K562 (cell line): Measurements from ENCODE around the gene FOLR2. TPM values are rescaled to one million over a fixed set of nuclear protein-coding genes. Genes with fewer than 3 reads are reported as not detected.

Experiments used
- ATAC-seq: fragments of 200-7000 bp; cut with Tn5 transposase; 3 replicates; pipeline ENCODE4 v1.9.1; 2020; ENCODE audit warnings: moderate library complexity
- BruUV-seq: library from RNA; stranded (reverse); fragments of 400-500 nt; replicated peaks from 2 replicates; lab custom pipeline; 2021; lab: Mats Ljungman, UMichigan
- CTCF ChIA-PET: fragments of 300-600 bp; formaldehyde crosslinking; extraction: SDS; loops from one replicate; lab custom pipeline; 2021; ENCODE audit warnings: low intra/inter-chr PET ratio; lab: Yijun Ruan, JAX
- POLR2A ChIA-PET: fragments of 300-600, 350-650 bp; sonication (Branson Sonifier 250); formaldehyde crosslinking; extraction: SDS; loops from one replicate; lab custom pipeline; 2021; ENCODE audit warnings: antibody characterized with exemption, inconsistent platforms; lab: Yijun Ruan, JAX
- DNase-seq, 4 experiments: peaks; one replicate each; pipeline versions ENCODE4 v3.0.0 to v3.0.0-alpha.2; 2011 to 2018; ENCODE audit warnings: low spot score in 3 of 4, mixed read lengths in 3 of 4; ENCODE audit errors: extremely low read depth in 1 of 4
- FAIRE-seq: peaks from 2 replicates; lab custom pipeline; 2011; peaks lifted over from hg19 to GRCh38; lab: Jason Lieb, UNC
- H2AFZ ChIP-seq: 2 replicates; pipeline ENCODE4 v1.6.0; 2011; ENCODE audit warnings: low read depth, low read length, control low read depth, inconsistent platforms
- H3K27ac ChIP-seq: fragments of 200-600 bp; 3 replicates; pipeline ENCODE4 v1.8.0; 2011; ENCODE audit warnings: low read depth, mild to moderate bottlenecking, control low read depth, inconsistent platforms, low read length, moderate library complexity, mixed read lengths; ENCODE audit errors: extremely low read depth
- H3K27me3 ChIP-seq, 2 experiments: fragments of 300-600 bp in 1 of 2; 2 replicates in 1 of 2; 3 replicates in 1 of 2; pipeline versions ENCODE4 v1.6.0 to v1.8.0; 2011; ENCODE audit warnings: inconsistent platforms in 2 of 2, low read length in 2 of 2, mild to moderate bottlenecking in 1 of 2, mixed read lengths in 1 of 2, moderate library complexity in 1 of 2; ENCODE audit not compliant: control insufficient read depth in 2 of 2, insufficient read depth in 2 of 2
- H3K36me3 ChIP-seq: fragments of 300-600 bp; 3 replicates; pipeline ENCODE4 v1.8.0; 2011; ENCODE audit warnings: mild to moderate bottlenecking, low read length, inconsistent platforms; ENCODE audit not compliant: control insufficient read depth, insufficient read depth
- H3K4me1 ChIP-seq, 2 experiments: fragments of 200-600 bp in 1 of 2; replicated peaks in 1 of 2; 2 replicates in 1 of 2; 3 replicates in 1 of 2; pipeline versions ENCODE4 v1.5.1 to v1.8.0; 2011; ENCODE audit warnings: inconsistent platforms in 2 of 2, low read length in 2 of 2, mild to moderate bottlenecking in 1 of 2, mixed read lengths in 1 of 2, moderate library complexity in 1 of 2; ENCODE audit not compliant: control insufficient read depth in 2 of 2, insufficient read depth in 2 of 2
- H3K4me2 ChIP-seq: 2 replicates; pipeline ENCODE4 v1.6.1; 2011; ENCODE audit warnings: low read length, control low read depth, inconsistent platforms, mixed read lengths; ENCODE audit not compliant: insufficient read depth
- H3K4me3 ChIP-seq: fragments of 200-600 bp; sonication (generic), shearing (Covaris generic); 2 replicates; pipeline ENCODE4 v1.5.1; 2016; ENCODE audit warnings: control low read depth, inconsistent platforms
- H3K79me2 ChIP-seq: fragments of 200-600 bp; 3 replicates; pipeline ENCODE4 v1.8.0; 2011; ENCODE audit warnings: low read length, inconsistent platforms; ENCODE audit not compliant: control insufficient read depth, insufficient read depth
- H3K9ac ChIP-seq, 2 experiments: 2 replicates each; pipeline versions ENCODE4 v1.6.0 to v1.6.1; 2011; ENCODE audit warnings: low read depth in 2 of 2, low read length in 2 of 2, control low read depth in 1 of 2, inconsistent platforms in 1 of 2, mild to moderate bottlenecking in 1 of 2, mixed read lengths in 1 of 2; ENCODE audit not compliant: insufficient read depth in 1 of 2
- H3K9me1 ChIP-seq: one replicate; pipeline ENCODE4 v1.6.0; 2011; ENCODE audit warnings: inconsistent platforms, mild to moderate bottlenecking, low read length, moderate library complexity; ENCODE audit not compliant: control insufficient read depth, insufficient read depth
- H3K9me3 ChIP-seq: replicated peaks from 2 replicates; pipeline ENCODE4 v1.5.1; 2011; ENCODE audit warnings: low read depth, low read length, inconsistent platforms; ENCODE audit not compliant: control insufficient read depth, insufficient read depth
- H4K20me1 ChIP-seq: replicated peaks from 2 replicates; pipeline ENCODE4 v1.6.1; 2011; ENCODE audit warnings: low read length, inconsistent platforms, mixed read lengths; ENCODE audit not compliant: control insufficient read depth, insufficient read depth
- C11orf30 ChIP-seq: fragments of 450-650 bp; IDR thresholded peaks from 2 replicates; pipeline ENCODE4 v1.6.1; 2016; ENCODE audit warnings: low read depth, mild to moderate bottlenecking
- FOXK1 ChIP-seq: sonication (generic); formaldehyde crosslinking; IDR thresholded peaks from 2 replicates; pipeline ENCODE4 v1.8.0; 2022; ENCODE audit warnings: missing genetic modification reagents, mild to moderate bottlenecking, borderline replicate concordance
- NEUROD1 ChIP-seq: fragments of 150-350 bp; IDR thresholded peaks from 2 replicates; pipeline ENCODE4 v1.6.1; 2014; ENCODE audit warnings: borderline replicate concordance, low read length, low read depth; ENCODE audit not compliant: partially characterized antibody
- TARDBP ChIP-seq: fragments of 450-650 bp; IDR thresholded peaks from 2 replicates; pipeline ENCODE4 v1.6.1; 2016
- THRAP3 ChIP-seq: fragments of 450-650 bp; IDR thresholded peaks from 2 replicates; pipeline ENCODE4 v1.6.1; 2016; ENCODE audit warnings: mild to moderate bottlenecking, inconsistent platforms, borderline replicate concordance
- ZNF217 ChIP-seq: sonication (generic); formaldehyde crosslinking; IDR thresholded peaks from 2 replicates; pipeline ENCODE4 v1.8.0; 2022; ENCODE audit warnings: mild to moderate bottlenecking, missing genetic modification reagents
- WGBS: fragments of 100-300 bp; shearing (Covaris generic); methylation state at CpG from one replicate; pipeline ENCODE4 v1.1.6; 2016; ENCODE audit warnings: low coverage, mixed read lengths; ENCODE audit not compliant: insufficient coverage; ENCODE audit errors: missing lambda C conversion rate; 5-methylcytosine and 5-hydroxymethylcytosine counted together
- in situ Hi-C: fragments of 300-500 bp; cut with MboI; formaldehyde crosslinking; loops from 4 replicates; pipeline ENCODE4 v1.15.0; 2018; ENCODE audit warnings: inconsistent platforms, mixed read lengths
- intact Hi-C: fragments of 100-400 bp; cut with micrococcal nuclease; formaldehyde crosslinking; loops from 2 replicates; pipeline ENCODE4 v1.14.2; 2022
- polyA plus RNA-seq, 8 experiments: library from polyadenylated mRNA; depleted of rRNA in 4 of 8; stranded (reverse) in 5 of 8; unstranded in 3 of 8; fragments of >200 nt; fragmentation: Nextera tagmentation in 2 of 8; fragmentation: Illumina TruSeq in 1 of 8; extraction: Ambion mirVana in 2 of 8; extraction: Trizol in 1 of 8; gene quantifications; 2 replicates each; pipeline versions ENCODE4 v1.2.1 to v1.2.3, GENCODE V29; 2011 to 2014; ENCODE audit warnings: inconsistent platforms in 1 of 8, missing spikeins in 1 of 8
- total RNA-seq, 7 experiments: library from RNA; depleted of rRNA in 6 of 7; stranded (reverse); fragments of >200 nt in 6 of 7; fragmentation: Illumina TruSeq in 2 of 7; extraction: Trizol in 2 of 7; gene quantifications; 2 replicates each; pipeline versions ENCODE4 v1.2.1 to v1.2.3, GENCODE V29; 2011 to 2021; ENCODE audit warnings: low replicate concordance in 1 of 7
- TF ChIP-seq, protein P1 (sequence below): fragments of 450-650 bp; formaldehyde crosslinking; IDR thresholded peaks from 2 replicates; pipeline ENCODE4 v1.4.0; 2020; ENCODE audit warnings: mild to moderate bottlenecking, moderate library complexity

Gene FOLR2
- total and polyA plus RNA-seq, 9 of the 15 experiments (the other 6 are each of a cell fraction or from before 2014, with no cell fraction given) = 0.27 TPM; not detected in 8

DNA sequence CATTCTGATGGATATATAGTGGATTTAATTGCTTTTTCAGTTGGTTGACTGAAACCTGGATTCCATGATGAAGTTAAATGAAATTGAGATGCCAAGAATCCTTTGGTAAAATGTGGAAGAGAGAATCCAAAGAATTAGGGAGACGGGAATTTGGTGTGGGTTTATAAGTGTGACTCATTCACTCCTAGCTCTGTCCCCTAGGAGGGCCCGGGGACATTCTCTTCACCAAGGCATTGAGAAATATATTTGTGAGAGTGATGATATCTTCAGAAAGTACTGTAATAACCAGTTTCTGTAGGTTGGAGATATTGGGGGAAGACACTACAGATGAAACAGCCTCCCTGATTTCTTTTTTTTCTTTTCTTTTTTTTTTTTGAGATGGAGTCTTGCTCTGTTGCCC, 41.0 kb downstream of the FOLR2 start:
- Histone ChIP-seq H3K4me2 (no peak overlapping the region), H3K79me2 (no peaks in the 10 kb centered on the region), H3K36me3 (no peaks in the 10 kb centered on the region), H2AFZ (no peak overlapping the region), H3K9me1 (no peaks in the 10 kb centered on the region), H4K20me1 (no peaks in the 10 kb centered on the region), H3K9ac (no peak overlapping the region), H3K4me1 (no peaks in the 10 kb centered on the region), H3K4me3 (no peak overlapping the region), H3K9me3 (0 out of 2 replicates have a peak, but pooled peaks cover 4% of the 10 kb centered on the region), H3K27ac (no peak overlapping the region), H3K27me3 (peaks cover 3 to 18% of the 10 kb centered on the region in 2 experiments; a peak in 4 of 5 replicates)
- ATAC-seq (no peak), DNase-seq (no peak), FAIRE-seq (no peak)
- POLR2A ChIA-PET = no interaction called here
- TF ChIP-seq, protein P1, sequence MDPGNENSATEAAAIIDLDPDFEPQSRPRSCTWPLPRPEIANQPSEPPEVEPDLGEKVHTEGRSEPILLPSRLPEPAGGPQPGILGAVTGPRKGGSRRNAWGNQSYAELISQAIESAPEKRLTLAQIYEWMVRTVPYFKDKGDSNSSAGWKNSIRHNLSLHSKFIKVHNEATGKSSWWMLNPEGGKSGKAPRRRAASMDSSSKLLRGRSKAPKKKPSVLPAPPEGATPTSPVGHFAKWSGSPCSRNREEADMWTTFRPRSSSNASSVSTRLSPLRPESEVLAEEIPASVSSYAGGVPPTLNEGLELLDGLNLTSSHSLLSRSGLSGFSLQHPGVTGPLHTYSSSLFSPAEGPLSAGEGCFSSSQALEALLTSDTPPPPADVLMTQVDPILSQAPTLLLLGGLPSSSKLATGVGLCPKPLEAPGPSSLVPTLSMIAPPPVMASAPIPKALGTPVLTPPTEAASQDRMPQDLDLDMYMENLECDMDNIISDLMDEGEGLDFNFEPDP = no peak
- TF ChIP-seq C11orf30 (no peak), THRAP3 (no peak), FOXK1 (CRISPR knock-in tag) (no peak), NEUROD1 (no peak), TARDBP (no peak), ZNF217 (CRISPR knock-in tag) (no peak)
- BruUV-seq = no TSS peak
- CTCF ChIA-PET = no interaction called here
- in situ Hi-C loops = no loop called here
- intact Hi-C loops = no loop called here
- WGBS = 0% methylated on average over 2 of the region's 2 CpGs
